Kidney (tissue), 14 donors: ENCODE data around the gene FLCN. TPM values are rescaled to one million over a fixed set of nuclear protein-coding genes. Genes with fewer than 3 reads are reported as not detected.
"Not testable (repeated sequence)": the region's sequence is repeated elsewhere in the genome, so short reads cannot be mapped to it uniquely, and the experiment has no call there.

Experiments
- DNase-seq, 5 donors: peaks; one replicate each; pipeline ENCODE4 v3.0.0-alpha.2; 2013 to 2020
- FAIRE-seq: peaks from 2 replicates; lab custom pipeline; 2012; peaks lifted over from hg19 to GRCh38; lab: Jason Lieb, UNC
- H3K27ac ChIP-seq, 2 donors: one replicate each; pipeline ENCODE4 v1.7.0; 2013; ENCODE audit warnings: low read depth in 2 of 2, low read length in 2 of 2, inconsistent platforms in 1 of 2
- H3K27me3 ChIP-seq: one replicate; pipeline ENCODE4 v1.7.1; 2013; ENCODE audit warnings: low read length, inconsistent platforms; ENCODE audit not compliant: control insufficient read depth, insufficient read depth
- H3K36me3 ChIP-seq, 3 donors: one replicate each; pipeline versions ENCODE4 v1.7.0 to v1.7.1; 2013; ENCODE audit warnings: low read length in 3 of 3, control low read depth in 1 of 3, inconsistent platforms in 1 of 3; ENCODE audit not compliant: insufficient read depth in 3 of 3, control insufficient read depth in 2 of 3
- H3K4me1 ChIP-seq, 3 donors: one replicate each; pipeline versions ENCODE4 v1.7.0 to v1.7.1; 2013; ENCODE audit warnings: low read length in 3 of 3, inconsistent platforms in 1 of 3, low read depth in 1 of 3; ENCODE audit not compliant: control insufficient read depth in 2 of 3, insufficient read depth in 2 of 3
- H3K4me3 ChIP-seq, 3 donors: one replicate each; pipeline versions ENCODE4 v1.7.0 to v1.8.1; 2013; ENCODE audit warnings: low read length in 3 of 3, control low read depth in 1 of 3, inconsistent platforms in 1 of 3
- H3K9ac ChIP-seq, 3 donors: one replicate each; pipeline versions ENCODE4 v1.7.0 to v1.7.1; 2013; ENCODE audit warnings: low read length in 3 of 3, control low read depth in 1 of 3, inconsistent platforms in 1 of 3
- H3K9me3 ChIP-seq, 3 donors: one replicate each; pipeline versions ENCODE4 v1.7.0 to v1.7.1; 2013; ENCODE audit warnings: low read length in 3 of 3, control low read depth in 1 of 3, inconsistent platforms in 1 of 3; ENCODE audit not compliant: control insufficient read depth in 2 of 3, insufficient read depth in 1 of 3
- intact Hi-C: fragments of 100-400 bp; cut with DNase I; formaldehyde crosslinking; loops from one replicate; pipeline ENCODE4 v1.11.1; 2022
- polyA plus RNA-seq: library from polyadenylated mRNA; stranded (reverse); fragments of 350-450 nt; fragmentation: Illumina TruSeq; extraction: RNeasy Lipid Tissue Mini Kit (QIAGEN cat#74804); gene quantifications from one replicate; pipeline ENCODE4 v1.2.3, GENCODE V29; 2014; ENCODE audit warnings: low read depth, low replicate concordance; ENCODE audit not compliant: insufficient read depth
- total RNA-seq: library from RNA; stranded (reverse); fragmentation: NEBNext Ultra II Directional; extraction: Animal tissue kit (Norgen Biotek cat#: 25700); gene quantifications from one replicate; pipeline ENCODE4 v1.2.1, GENCODE V29; 2021
- TF ChIP-seq, protein P1 (sequence below): IDR thresholded peaks from 3 replicates; pipeline ENCODE4 v1.5.1; 2012; ENCODE audit warnings: mild to moderate bottlenecking, moderate library complexity, borderline replicate concordance; ENCODE audit not compliant: insufficient read depth; ENCODE audit errors: extremely low read depth
- donor health status: control.
- donor health status: control.
- donor health status: control.
- donor health status: control.
- donor health status: control.
- donor health status: DM: yes; HTN: yes; CAD: no.
- donor health status: Normal renal cell carcinoma (clear cell type).

The FLCN gene
- total and polyA plus RNA-seq, 2 donors from 2014 or later = 14.2 to 44.4 TPM

DNA sequence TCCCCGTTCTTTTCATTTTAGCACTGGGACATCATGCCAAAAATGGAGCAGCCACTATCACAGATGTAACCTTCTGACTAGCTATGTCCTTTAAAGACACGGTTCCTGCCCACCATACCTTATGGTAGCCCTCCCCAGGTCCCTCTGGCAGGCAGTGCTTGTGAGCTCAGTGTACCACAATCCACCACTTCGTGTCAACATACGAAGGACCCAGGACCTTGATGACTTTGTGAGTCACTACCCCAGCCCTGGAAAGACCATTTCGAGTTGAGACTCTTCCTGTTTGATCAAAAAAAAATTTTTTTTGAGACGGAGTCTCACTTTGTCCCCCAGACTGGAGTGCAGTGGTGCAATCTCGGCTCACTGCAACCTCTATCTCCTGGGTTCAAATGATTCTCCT is 21.0 kb upstream of the FLCN start:
- no peak for FAIRE-seq
- H3K27me3 ChIP-seq = no peaks in the 10 kb centered on the region
- H3K4me1 ChIP-seq = no peaks in the 10 kb centered on the region
- intact Hi-C loops = no loop called here
- no peaks in the 10 kb centered on the region for H3K9me3 ChIP-seq
- peaks cover 8 to 37% (median 24%) of the 10 kb centered on the region in 3 donors for H3K36me3 ChIP-seq
- no peak for DNase-seq
- TF ChIP-seq, protein P1, sequence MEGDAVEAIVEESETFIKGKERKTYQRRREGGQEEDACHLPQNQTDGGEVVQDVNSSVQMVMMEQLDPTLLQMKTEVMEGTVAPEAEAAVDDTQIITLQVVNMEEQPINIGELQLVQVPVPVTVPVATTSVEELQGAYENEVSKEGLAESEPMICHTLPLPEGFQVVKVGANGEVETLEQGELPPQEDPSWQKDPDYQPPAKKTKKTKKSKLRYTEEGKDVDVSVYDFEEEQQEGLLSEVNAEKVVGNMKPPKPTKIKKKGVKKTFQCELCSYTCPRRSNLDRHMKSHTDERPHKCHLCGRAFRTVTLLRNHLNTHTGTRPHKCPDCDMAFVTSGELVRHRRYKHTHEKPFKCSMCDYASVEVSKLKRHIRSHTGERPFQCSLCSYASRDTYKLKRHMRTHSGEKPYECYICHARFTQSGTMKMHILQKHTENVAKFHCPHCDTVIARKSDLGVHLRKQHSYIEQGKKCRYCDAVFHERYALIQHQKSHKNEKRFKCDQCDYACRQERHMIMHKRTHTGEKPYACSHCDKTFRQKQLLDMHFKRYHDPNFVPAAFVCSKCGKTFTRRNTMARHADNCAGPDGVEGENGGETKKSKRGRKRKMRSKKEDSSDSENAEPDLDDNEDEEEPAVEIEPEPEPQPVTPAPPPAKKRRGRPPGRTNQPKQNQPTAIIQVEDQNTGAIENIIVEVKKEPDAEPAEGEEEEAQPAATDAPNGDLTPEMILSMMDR = no peak
- H3K27ac ChIP-seq = no peak overlapping the region
- no peak overlapping the region for H3K4me3 ChIP-seq
- H3K9ac ChIP-seq = no peak overlapping the region

DNA sequence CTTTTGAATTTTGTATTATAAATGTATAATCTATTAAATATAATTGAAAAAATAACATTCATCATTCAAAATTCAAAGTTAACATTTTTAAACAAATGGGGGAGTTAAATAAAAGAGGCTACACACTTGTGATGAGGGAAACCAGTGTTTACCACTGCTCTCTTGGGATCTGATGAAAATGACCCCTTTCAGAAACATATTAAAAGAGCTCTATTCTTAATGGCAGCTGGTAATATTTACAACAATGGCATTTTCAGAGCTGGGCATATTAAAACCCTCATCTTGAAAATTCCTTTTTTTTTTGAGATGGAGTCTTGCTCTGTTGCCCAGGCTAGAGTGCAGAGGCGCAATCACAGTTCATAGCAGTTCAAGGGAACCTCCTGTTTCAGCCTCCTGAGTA is 19.3 kb upstream of the FLCN start:
- TF ChIP-seq, protein P1 = no peak
- FAIRE-seq (no peak), DNase-seq (no peak)
- Histone ChIP-seq H3K4me1 (no peaks in the 10 kb centered on the region), H3K36me3 (peaks cover 12 to 42% (median 23%) of the 10 kb centered on the region in 3 donors), H3K9me3 (no peaks in the 10 kb centered on the region), H3K9ac (no peak overlapping the region), H3K4me3 (no peak overlapping the region), H3K27ac (no peak overlapping the region), H3K27me3 (no peaks in the 10 kb centered on the region)
- intact Hi-C loops = no loop called here

DNA sequence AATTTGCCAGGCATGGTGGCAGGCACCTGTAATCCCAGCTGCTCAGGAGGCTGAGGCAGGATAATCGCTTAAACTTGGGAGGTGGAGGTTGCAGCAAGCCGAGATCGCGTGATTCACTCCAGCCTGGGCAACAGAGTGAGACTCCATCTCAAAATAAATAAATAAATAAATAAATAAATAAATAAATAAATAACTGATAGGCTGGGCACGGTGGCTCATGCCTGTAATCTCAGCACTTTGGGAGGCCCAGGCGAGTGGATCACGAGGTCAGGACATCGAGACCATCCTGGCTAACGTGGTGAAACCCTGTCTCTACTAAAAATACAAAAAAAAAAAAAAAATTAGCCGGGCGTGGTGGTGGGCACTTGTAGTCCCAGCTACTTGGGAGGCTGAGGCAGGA is 18.7 kb upstream of the FLCN start:
- intact Hi-C loops, H3K4me3 ChIP-seq, FAIRE-seq, DNase-seq, H3K9ac ChIP-seq, H3K4me1 ChIP-seq, H3K27ac ChIP-seq, H3K27me3 ChIP-seq, H3K9me3 ChIP-seq: not testable (repeated sequence)
- peaks cover 12 to 43% (median 20%) of the 10 kb centered on the region in 3 donors for H3K36me3 ChIP-seq

DNA sequence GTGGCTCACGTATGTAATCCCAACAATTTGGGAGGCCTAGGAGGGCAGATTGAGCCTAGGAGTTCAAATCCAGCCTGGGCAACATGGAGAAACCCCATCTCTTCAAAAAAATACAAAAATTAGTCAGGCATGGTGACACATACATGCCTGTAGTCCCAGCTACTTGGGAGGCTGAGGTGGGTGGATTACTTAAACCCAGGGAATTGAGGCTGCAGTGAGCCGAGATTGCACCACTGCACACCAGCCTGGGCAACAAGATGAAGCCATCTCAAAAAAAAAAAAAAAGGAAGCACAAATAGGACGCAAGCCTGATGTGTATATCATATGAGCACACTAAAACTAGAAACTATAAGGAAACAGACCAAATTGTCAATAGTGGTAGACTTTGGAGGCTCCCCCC is 17.1 kb upstream of the FLCN start:
- TF ChIP-seq, protein P1 = no peak
- DNase-seq (no peak), FAIRE-seq (no peak)
- H3K9me3 ChIP-seq = no peaks in the 10 kb centered on the region
- intact Hi-C loops = no loop called here
- H3K27me3 ChIP-seq = no peaks in the 10 kb centered on the region
- no peak overlapping the region for H3K27ac ChIP-seq
- H3K36me3 ChIP-seq = peaks cover 6 to 31% (median 12%) of the 10 kb centered on the region in 3 donors
- no peaks in the 10 kb centered on the region for H3K4me1 ChIP-seq
- H3K4me3 ChIP-seq = no peak overlapping the region
- H3K9ac ChIP-seq = no peak overlapping the region
